Astrocyte of the cerebellum (primary cell): Measurements from ENCODE around the gene RAP1GAP.

Experiments
- DNase-seq: peaks from one replicate; pipeline ENCODE4 v3.0.0-alpha.2; 2011; ENCODE audit warnings: low read depth
- H3K4me3 ChIP-seq: 2 replicates; pipeline ENCODE4 v1.5.1; 2011; ENCODE audit warnings: mild to moderate bottlenecking, low read depth, low read length, moderate library complexity
- in situ Hi-C: cut with HindIII; loops from 2 replicates; pipeline ENCODE4 v1.10.0; 2017; ENCODE audit warnings: low sequenced_read_pairs
- TF ChIP-seq, protein P1 (sequence below): IDR thresholded peaks from 2 replicates; pipeline ENCODE4 v1.5.1; 2012; ENCODE audit warnings: low read length, low read depth, moderate library complexity, mild to moderate bottlenecking; ENCODE audit errors: missing control alignments

RAP1GAP gene

DNA sequence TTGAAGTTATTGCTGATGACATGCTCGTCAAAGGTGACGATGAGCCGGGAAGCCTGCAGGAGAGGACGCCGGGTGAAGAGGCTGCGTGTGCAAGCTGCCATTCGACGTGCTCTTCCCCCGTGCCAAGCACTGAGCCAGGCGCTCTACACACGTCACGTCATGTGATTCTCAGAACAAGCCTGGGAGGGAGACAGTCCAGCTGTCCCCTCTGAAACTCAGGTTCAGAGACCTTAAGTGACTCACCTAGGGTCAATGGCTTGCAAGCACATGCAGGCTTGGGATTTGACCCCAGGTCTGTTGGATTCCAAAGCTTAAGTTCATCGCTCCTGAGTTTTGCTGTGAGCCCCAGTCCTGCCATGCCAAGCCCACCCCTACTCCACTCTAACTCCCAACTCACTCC is 57.1 kb downstream of the RAP1GAP start:
- TF ChIP-seq, protein P1, sequence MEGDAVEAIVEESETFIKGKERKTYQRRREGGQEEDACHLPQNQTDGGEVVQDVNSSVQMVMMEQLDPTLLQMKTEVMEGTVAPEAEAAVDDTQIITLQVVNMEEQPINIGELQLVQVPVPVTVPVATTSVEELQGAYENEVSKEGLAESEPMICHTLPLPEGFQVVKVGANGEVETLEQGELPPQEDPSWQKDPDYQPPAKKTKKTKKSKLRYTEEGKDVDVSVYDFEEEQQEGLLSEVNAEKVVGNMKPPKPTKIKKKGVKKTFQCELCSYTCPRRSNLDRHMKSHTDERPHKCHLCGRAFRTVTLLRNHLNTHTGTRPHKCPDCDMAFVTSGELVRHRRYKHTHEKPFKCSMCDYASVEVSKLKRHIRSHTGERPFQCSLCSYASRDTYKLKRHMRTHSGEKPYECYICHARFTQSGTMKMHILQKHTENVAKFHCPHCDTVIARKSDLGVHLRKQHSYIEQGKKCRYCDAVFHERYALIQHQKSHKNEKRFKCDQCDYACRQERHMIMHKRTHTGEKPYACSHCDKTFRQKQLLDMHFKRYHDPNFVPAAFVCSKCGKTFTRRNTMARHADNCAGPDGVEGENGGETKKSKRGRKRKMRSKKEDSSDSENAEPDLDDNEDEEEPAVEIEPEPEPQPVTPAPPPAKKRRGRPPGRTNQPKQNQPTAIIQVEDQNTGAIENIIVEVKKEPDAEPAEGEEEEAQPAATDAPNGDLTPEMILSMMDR = no peak
- in situ Hi-C loops = no loop called here
- no peak for DNase-seq
- H3K4me3 ChIP-seq = no peak overlapping the region

DNA sequence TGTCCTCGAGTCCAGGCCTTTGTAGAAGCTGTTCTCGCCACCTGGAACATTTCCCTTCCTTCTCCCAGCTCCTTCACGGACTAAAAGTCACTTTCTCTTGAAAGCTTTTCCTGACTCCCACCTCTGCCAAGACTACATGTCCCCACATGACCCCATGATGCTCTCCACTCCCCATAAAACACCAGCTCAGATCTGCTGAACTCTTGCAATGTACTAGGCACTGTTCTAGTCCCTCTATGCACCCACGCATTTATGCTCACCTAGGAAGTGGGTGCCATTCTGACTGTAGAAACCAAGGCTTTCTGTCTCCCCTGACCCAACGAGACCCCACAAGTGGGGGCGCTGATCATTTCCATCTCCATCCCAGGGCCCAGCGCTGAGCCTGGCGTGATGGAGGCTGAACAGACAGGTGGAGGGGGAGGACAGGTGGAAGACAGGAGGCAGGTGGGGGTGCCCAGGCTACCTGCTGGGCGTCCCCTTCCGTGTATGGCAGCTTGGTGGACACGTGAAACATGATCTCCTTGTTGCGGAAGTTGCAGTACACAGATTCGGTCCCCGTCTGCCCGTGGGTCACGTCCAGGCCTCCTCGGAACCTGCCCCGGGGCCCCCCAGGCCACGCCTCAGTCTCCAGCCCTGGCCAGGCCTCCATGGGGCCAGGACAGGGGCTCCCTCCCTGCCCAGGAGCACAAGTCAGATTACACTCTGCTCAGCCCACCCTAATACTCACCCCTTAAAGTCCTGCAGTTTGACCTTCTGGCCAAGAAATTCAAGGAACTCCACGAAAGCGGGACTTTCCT is 58.0 kb downstream of the RAP1GAP start:
- no peak for DNase-seq
- in situ Hi-C loops = no loop called here
- no peak overlapping the region for H3K4me3 ChIP-seq
- TF ChIP-seq, protein P1 = no peak

DNA sequence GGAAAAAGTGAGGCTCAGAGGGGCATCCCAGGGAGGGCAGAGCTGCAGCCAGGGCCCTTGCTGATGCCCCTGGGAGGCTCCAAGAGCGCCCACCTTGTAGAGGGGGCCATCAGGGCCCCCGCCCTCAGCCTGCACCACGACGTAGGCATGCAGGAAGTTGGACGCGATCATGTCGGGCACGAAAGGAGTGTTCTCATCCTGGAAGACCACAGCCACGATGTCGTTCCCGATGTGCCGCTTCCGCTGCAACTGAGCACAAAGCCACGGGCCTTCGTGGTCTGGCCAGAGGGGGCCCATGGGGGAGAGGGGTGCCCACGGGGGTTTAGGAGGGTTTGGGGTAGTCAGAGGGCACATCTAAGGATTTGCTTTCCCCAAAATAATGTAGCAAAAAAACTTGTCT is 59.1 kb downstream of the RAP1GAP start:
- TF ChIP-seq, protein P1 = no peak
- in situ Hi-C loops = no loop called here
- DNase-seq = no peak
- no peak overlapping the region for H3K4me3 ChIP-seq

DNA sequence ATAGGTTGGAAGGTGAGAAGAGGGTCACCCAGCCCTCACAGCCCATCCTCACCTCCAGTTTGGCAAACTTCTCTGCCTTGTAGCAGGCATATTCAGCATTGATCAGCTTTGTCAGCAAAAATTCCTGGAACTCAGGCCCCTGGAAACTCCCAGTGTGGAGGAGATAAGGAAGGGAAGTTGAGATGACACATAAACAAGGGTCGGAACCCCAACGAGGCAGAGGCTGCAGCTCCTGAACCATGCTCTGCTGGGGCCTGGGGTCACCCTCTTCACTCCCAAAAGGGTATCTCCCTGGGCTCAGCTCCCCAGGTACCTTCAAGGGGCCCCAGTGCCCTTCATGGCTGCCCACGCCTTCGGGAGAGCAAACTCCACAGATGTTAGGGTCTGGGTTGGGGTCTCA is 60.4 kb downstream of the RAP1GAP start:
- TF ChIP-seq, protein P1 = no peak
- DNase-seq = no peak
- H3K4me3 ChIP-seq = no peak overlapping the region
- in situ Hi-C loops = no loop called here

DNA sequence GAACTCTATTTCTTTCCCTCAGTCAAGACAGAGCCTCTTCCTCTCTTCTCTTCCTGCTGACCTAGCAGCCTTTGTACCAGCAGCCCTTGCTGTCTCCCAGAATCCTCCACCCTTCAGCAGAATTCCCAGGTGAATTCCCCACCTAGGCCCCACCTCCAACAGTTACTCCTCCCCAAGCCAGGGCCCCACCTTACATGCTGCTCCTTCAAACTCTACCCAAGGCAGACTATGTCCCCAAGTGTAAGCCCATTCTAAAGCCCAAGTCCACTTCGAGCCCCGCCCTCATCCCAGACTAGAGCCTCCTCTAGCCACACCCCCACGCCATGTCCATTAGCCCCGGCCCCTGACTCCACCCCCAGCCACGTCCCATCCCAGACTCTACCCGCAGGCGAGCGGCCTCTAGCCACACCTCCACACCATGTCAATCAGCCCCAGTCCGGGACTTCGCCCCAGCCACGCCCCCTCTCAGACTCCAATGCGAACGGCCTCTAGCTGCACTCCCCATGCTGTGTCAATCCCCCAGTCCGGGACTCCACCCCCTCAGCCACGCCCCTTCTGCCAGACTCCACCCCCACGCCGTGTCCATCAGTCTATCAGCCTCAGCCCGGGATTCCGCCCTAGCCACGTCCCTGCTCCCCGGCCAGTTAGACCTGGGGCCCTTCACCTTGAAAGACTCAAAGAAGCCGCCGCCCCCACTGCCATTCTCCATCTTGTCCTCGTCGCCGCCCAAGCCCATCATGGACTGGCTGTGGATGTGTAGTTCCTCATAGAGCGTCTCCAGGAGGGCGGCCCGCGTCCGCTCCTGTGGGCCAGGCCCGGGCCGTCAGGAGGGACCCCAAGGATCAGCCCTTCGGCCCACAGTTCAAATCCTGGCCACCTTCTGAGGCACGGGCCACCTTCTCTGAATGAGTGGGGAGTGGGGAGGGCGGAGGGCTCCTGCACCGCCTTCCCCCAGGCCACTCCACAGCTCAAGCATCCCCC is 61.3 kb downstream of the RAP1GAP start:
- no peak overlapping the region for H3K4me3 ChIP-seq
- TF ChIP-seq, protein P1 = no peak
- in situ Hi-C loops = no loop called here
- DNase-seq = no peak

DNA sequence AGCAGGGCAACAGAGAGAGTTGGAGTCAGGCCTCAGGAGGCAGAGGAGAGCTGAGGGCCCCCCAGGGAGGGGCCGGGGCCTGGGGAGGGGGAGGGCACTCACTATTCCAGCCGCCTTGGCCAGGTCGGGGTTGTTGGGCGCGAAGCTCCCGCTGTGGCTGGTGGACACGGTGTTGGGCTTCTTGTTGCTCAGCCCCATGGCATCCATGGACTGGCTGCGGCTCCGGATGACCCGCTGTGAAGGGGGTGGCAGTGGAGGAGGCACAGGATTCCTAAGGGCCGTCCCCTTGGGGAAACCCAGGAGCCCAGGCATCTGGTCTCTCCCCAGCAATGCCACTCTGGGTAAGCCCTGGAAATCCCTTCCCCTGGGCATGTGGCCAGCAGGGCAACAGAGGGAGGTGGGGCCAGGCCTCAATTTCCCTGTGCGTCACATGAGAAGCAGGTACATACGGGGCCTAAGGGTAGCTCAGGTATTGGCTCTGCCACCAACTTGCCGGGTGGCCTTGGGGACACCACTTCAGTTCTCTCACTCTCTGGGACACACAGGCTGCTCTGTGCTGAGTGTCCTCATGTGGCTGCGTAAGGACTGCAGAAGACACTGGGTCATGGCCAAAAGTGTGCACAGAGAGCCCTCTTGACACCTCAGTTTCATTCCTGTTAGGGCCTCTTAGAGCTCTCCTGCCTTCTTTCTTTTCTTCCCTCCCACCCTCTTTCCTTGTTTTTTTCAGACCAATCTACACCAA is 63.0 kb downstream of the RAP1GAP start:
- no peak for DNase-seq
- no peak overlapping the region for H3K4me3 ChIP-seq
- TF ChIP-seq, protein P1 = no peak
- in situ Hi-C loops = no loop called here
